HG02981 (cell line): ENCODE data around the gene SPDYE4.

Experiments used
- ATAC-seq: cut with Tn5 transposase; IDR thresholded peaks from one replicate; pipeline ENCODE4 v1.9.1; 2021; ENCODE audit warnings: mild to moderate bottlenecking, moderate library complexity; ENCODE audit not compliant: unreplicated experiment

SPDYE4 gene

GRCh38 chr17:8741771-8742170 is 16.6 kb downstream of the SPDYE4 start:
- no peak for ATAC-seq

DNA sequence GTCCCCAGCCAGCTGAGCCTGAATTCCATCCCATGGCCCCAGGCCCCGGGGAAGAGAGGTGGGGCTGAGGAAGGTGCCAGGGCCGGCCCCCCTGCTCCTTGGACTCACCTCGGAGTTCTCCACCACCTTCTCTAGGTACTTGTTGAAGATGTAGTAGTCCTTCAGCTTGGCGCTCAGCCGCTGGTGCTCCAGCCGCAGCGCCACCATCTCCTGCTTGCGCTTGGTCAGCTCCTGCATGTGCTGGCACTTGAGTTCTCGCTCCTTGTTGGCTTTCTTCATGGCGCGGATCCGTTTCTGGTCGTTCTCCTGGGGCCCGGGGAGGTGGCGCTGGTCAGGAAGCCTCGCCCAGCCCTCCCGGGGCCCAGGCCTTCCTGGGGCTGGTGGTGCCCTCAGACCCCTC is 17.0 kb downstream of the SPDYE4 start:
- ATAC-seq: no peak

DNA sequence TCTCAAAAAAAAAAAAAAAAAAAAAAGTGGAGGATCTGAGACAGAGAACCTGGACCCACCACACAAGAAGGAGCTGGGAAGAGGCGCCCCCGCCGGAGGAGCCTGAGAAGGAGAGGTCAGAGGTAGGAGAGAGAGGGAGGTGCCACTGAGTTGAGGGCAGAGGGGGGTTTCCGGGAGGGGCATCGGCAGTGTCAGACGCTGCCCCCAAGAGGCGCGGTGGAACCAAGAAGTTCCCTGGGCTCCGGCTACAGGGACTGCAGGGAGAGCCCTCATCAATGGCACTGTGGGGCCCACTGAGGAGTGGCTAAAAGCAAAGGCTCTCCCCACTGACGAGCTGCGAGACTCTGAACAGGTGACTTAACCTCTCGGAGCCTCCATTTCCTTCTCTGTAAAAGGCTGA is 17.9 kb downstream of the SPDYE4 start:
- no peak for ATAC-seq

- no peak for ATAC-seq
Observed at GRCh38 chr17:8739097-8739496, 19.2 kb downstream of the SPDYE4 start.

- no peak for ATAC-seq
Observed at GRCh38 chr17:8736796-8737195, 21.6 kb downstream of the SPDYE4 start.

- ATAC-seq: no peak
Observed at GRCh38 chr17:8736362-8736761, 22.0 kb downstream of the SPDYE4 start.

DNA sequence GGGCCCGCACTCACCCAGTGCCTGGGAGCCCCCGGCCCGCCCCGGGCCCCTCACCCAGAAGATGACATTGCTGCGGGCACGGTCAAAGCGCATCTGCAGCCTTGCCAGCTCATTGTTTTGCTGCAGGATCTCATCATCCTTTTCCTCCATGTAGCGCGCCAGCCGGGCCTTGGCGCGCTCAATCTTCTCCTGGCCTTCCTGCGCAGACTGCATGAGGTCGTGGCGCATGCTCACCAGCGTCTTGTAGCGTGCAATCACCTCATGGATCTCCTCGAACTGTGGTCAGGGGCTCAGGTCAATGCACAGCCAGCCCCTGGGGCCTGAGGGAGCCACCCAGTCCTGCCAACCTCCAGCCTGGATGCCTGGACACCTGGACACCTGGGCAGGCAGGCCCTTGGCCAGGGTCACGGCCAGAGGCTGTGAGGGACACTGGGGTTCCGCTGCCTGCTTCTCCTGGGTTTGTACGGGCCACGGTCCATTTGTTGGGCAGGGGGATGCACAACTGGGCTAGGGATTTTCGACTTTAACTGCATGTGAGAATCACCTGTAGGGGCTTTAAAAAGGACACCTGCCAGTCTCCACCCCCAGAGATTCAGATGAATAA is 22.9 kb downstream of the SPDYE4 start:
- ATAC-seq: no peak

DNA sequence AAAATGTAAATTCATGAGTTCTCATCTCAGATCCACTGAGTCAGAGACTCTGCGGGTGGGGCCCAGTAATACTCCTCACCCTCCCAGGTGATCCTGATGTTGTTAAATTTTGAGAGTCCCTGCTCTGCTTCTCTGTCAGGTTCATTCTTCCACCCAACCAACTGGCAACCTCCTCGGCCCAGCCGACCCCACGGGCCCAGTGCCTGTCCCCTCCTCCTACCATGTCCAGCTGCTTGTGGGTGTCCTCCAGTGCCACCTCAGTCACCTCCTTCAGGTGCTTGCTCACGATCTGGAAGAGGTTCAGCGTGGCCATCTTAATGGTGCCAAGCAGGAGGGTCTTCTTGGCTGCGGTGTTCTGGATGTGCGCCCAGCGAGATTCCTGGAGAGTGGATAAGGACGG is 23.5 kb downstream of the SPDYE4 start:
- ATAC-seq: no peak

DNA sequence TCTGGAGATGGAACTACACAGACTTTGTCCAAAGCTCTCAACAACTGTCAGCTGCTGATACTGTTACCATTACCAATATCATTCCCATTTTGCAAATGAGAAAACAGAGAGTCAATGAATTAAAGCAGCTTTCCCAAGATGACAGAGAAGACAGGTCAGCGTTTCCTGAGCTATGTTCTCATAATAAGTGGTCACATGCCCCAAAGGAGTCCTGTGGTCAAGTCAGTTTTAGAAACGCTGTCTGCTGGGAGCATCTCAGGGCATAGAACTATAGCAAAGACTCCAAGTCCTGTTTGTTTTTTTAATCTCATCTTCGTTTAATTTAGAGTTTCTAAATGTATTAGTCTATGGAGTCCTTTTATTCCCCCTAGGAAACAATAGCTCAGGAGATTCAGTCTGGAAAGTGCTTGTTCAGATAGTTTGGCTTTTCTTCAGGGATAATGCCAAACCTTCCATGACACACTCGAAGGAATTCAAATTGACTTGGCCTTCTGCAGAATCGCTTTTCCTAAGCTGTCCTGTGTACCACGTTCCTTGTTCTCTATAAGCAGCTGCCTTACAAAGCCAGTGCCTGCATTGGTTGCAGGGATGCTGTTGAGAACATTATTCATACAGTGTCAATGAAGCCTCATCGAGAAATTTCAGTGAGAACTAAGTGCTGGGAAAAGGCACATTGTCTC is 25.8 kb downstream of the SPDYE4 start:
- no peak for ATAC-seq

DNA sequence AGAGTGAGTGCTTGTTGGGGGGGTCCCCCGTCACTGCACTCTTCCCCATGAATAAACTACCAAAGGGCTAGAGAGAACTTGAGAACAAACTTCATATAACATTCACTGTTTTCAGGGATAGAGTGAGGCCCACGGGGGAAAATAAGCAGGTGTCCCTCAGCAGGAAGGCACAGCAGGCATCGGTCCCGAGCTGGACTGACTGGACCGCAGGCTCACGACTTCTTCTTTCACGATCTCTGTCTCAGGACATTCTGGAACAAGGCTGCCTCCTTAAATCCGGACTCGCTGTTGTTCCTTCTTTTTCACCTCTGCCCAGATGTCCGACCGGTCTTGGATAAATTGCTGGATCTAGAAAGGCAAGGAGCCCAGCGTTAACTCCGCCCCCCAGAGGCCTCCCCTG is 28.5 kb downstream of the SPDYE4 start:
- no peak for ATAC-seq

GRCh38 chr17:8729421-8729820 is 28.9 kb downstream of the SPDYE4 start:
- ATAC-seq: no peak

- ATAC-seq: no peak
Observed at GRCh38 chr17:8728971-8729370, 29.4 kb downstream of the SPDYE4 start.

DNA sequence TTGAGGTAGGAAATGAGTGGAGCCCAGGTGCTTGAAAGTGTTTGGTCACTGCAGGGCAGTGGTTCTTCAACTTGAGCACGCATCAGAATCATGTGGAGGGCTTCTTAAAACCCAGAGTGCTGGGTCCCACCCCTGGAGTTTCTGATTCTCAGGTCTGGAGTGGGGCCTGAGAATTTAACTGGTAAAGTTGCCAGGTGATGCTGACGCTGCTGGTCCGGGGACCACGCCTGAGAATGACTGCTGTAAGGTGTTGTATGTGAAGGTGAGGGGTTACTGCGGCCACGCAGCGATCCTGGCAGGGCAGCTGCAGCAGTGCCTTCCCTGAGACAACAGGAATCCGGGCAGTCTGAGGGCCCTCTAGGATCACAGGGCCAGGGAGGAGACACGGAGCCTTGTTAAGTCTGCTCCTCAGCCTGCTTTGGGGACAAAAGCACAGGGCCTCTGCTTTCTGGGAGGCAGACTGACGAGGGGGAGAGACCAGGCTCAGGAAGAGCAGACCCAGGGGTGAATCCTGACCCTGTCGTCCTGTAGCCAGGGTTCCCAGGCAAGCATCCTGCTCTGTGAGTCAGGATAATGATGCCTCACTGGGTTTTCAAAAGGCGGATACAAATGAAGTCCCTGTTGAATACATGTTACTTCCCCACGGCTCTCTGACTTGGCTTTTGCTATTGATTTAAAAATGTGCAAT is 30.0 kb downstream of the SPDYE4 start:
- no peak for ATAC-seq

- no peak for ATAC-seq
Observed at GRCh38 chr17:8726941-8727555, 31.3 kb downstream of the SPDYE4 start.

GRCh38 chr17:8725881-8726876 is 32.2 kb downstream of the SPDYE4 start:
- ATAC-seq: no peak

DNA sequence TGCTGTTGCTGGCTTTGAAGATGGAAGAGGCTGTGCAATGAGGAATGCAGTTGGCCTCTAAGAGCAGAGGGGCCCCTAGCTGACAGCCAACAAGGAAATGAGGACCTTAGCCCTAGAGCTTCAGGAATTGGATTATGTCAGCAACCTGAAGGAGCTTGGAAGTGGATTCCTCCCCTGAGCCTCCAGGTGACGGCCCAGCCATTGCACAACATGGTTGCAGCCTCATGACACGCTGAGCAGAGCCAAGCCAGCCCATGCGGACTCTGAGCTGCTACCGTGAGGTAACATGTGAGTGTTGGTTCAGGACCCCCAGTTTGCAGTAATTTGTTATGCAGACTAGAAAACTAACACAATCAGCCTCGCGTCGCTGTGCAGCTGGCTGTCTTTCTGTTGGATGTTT is 33.9 kb downstream of the SPDYE4 start:
- ATAC-seq: no peak

DNA sequence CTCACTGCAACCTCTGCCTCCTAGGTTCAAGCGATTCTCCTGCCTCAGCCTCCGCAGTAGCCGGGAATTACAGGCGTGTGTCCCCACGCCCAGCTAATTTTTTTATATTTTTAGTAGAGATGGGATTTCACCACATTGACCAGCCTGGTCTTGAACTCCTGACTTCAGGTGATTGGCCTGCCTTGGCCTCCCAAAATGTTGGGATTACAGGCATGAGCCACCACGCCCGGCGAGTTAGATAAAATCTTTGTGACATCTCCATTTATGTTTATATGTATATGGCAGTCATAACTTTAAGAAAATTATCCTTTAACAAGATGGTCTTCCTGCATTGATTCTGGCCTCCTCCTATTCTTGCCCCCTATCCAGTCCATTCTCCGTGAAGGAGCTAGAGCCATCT is 37.8 kb downstream of the SPDYE4 start:
- ATAC-seq: no peak

DNA sequence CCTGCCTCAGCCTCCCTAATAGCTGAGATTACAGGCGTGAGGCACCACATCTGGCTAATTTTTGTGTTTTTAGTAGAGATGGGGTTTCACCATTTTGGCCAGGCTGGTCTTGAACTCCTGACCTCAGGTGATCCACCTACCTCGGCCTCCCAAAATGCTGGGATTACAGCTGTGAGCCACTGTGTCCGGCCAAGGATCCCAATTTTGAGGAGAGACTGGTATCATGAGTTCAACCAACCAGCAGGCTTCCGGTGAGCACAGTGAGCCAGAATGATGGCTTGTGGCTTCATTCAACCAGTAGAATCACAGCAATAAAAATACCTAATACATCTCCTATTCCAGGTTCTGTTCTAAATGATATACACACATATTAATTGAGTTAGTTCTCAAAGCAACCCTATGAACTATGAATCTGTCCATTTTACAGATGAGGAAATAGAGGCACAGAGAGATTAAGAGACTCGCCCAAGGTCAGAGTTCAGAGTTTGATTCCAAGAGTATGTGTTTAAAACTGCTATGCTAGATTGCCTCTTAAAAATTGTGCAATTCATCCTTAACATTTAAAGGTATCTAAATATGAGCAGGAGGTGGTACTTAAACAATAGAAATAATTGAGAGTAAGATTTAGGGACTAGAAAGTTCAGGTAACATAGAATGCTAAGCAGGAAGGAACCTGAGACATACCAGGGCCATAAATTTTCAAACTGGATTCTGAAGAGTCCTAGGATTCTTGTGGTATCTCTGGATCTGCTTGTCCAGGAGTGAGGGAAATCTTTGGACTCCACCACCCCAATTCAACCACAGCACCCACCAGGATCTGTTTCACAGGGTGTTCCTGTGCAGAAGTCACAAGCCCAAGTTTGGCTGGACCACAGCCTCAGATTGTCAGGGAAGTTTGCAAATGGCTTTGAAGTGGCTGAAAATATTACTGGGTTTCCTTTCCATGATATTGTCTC is 38.8 kb downstream of the SPDYE4 start:
- ATAC-seq: no peak

- ATAC-seq: no peak
Observed at GRCh38 chr17:8718001-8718563, 40.3 kb downstream of the SPDYE4 start.
